ENCODE data around the gene KDM3A.
A peak's percentile ranks its signal among the peaks of the same experiment; 100 is the strongest.

Gene KDM3A

DNA sequence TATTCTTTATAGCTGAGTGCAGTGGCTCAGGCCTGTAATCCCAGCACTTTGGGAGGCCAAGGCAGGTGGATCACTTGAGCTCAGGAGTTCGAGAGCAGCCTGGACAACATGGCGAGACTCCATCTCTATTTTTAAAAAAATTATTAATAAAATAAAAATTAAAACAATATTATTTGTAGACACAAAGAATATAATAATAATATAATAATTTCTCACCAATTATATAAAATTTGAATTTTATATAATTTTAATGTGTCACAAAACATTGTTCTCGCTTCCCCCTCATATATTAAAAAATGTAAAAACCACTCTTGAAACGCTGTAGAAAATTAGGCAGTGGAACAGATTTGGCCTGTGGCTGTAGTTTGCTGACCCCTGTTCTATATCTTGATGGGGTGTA, 5.6 kb upstream of the KDM3A start:
- DNase-seq (ENCODE audit: low read depth) = no peak

DNA sequence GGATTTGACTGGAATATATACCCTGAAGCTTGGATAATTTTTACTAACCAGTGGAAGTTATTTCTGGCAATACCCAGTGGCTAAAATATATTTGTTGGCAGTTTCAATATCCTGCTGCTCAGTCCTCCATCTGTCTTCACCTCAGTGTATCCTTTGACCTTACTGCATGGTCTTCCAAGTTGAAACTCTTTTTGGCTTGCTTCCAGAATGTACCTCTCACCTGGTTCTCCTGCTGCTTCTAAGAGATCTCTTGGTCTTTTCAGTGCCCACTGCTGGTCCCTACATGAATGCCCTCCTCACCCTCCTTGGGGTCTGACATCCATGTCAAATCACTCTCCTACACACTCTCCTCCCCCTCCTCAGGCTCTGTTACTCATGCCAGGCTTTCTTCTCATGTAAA, 4.8 kb upstream of the KDM3A start:
- DNase-seq (ENCODE audit: low read depth) = no peak

DNA sequence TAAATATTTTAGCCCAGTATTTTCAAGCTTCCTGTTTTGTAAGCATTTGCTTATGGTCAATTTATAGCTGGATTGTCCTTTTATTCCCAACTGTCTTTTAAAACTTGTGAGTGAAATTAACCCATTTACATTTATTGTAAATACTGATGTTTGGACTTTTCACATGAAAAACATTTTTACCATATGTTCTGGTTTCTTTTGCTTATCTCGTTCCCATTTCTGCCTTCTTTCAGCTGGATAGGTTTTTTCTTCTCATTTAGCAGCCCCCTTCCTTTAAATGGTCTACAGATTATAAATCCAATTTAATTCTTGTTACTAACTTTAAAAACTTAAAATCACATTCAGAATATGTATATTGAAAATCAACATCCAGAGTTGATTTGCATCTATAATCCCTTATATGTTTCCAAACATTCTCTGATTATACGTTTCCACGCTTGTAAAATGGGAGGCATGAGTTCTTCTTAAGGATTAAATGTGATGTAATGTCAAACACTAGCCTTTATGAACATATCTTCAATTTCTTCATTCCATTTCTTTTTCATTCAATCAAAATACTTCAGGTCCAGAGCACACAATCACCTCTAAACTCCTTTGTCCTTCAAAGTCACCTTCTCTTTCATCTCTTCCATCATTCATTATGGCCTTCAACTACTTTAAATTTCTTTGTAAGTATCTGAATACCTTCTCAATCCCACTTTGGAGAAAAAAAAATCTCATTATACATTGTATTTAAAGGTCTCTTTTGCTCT, 1.1 kb upstream of the KDM3A start:
- no peak for DNase-seq (ENCODE audit: low read depth)

GRCh38 chr2:86441392-86441881, 266 bp downstream of the KDM3A start:
- DNase-seq (ENCODE audit: low read depth) = no peak

GRCh38 chr2:86441882-86442641, 891 bp downstream of the KDM3A start:
- DNase-seq (ENCODE audit: low read depth) = peak; percentile 24

DNA sequence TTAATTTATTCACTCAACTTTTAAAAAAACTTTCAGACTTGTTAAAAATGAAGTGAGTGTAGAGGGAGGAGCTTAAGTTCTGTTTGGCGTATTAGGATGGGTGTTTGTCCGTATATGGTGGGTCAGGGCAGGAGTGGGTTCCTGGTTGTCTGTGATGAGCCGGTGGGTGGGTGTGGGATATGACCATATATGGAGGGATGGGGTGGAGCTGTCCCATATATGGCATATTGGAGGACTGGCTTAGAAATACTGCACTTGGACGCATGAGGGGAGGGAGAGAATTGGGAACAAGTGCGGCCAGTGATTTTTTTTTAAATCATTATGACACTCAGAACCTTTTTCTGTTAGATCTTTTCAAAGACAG, 1.5 kb downstream of the KDM3A start:
- peak; percentile 47 for DNase-seq (ENCODE audit: low read depth)

DNA sequence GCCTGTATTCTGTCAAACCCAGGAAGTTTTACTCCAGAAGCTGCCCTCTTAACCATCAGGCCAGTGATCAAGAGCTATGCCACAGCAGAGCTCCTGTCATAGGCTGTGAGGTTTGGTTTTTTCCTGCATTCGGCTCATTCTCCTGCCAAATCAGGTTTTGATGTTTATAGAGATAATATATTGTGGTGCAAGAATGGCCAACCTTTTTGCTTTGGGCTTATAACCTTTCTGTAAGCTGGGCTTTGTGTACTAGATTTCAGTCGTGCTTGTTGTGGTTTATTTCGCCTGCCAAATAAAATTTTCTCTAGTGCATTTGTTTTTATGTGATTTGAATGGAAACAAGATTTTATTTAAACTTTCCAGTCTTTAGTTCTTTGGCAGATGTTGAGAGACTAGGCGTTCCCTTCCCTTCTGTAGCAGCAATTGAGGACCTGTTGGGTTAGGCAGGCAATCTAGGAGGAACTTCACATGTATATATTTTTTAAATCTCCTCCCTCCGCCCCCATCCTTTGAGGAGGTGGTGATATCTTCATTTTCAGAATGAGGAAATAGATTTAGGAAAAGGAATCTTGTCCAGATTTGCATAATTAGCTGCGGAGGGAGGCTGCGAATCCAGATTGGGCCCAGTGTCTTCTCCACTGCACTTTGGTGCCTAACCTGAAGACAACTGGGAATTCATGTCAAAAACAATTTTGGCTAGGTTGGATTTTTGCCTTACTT, 2.6 kb downstream of the KDM3A start:
- DNase-seq (ENCODE audit: low read depth) = no peak

- DNase-seq (ENCODE audit: low read depth) = no peak
These were observed 4.3 kb downstream of the KDM3A start for GRCh38 chr2:86445436-86445835.

DNA sequence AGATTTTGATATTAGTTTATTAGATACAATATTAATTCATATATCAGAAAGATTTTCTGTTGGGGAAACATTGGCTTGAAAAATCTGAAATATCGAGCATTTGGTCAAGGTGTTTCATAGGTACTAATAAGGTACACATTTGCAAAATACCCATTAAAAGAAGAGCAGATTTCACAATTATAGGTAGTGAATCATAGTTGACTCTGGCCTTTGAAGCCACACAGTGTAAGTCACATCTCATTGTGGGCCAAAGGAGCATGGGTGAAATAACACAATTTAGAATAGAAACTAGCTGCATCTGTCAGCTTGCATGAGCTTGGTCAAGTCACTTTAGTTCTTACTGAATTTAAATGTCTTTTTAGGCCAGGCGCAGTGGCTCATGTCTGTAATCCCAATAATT, 4.9 kb downstream of the KDM3A start:
- no peak for DNase-seq (ENCODE audit: low read depth)

- DNase-seq (ENCODE audit: low read depth) = no peak
These were observed 12.7 kb downstream of the KDM3A start for GRCh38 chr2:86453836-86454235.

DNA sequence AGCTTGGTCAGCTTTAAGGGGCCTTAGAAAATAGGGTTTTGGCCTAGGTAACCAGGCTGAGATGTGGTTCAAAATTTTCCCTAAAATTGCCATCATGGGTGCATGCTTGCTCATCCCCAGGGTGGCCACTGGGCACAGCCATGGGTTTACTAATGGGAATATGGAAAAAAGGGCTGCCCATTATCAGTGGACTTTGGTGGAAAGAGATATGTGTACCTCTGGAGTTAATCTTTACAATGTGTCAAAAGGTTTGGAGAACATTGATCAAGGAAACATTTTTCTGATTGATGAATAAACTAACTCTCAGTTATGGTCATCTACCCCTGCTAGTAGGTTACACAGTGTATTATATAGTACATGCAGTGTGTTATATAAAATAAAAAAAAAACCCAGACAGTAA, 13.1 kb downstream of the KDM3A start:
- no peak for DNase-seq (ENCODE audit: low read depth)

DNA sequence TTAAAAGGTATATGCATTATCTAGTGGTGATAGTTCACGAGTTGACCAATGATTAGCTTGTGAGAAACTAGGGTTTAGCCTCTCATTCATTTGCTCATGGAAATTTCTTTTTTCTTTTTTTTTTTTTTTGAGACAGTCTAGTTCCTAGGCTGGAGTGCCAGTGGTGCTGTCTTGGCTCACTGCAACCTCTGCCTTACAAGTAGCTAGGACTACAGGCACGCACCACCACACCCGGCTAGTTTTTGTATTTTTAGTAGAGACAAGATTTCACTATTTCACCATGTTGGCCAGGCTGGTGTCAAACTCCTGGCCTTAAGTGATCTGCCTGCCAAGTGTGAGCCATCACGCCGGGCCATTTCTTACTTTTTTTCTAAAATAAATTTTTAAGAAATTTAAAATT, 14.0 kb downstream of the KDM3A start:
- DNase-seq (ENCODE audit: low read depth) = no peak

- DNase-seq (ENCODE audit: low read depth) = no peak
These were observed 20.0 kb downstream of the KDM3A start for GRCh38 chr2:86461042-86461743.

DNA sequence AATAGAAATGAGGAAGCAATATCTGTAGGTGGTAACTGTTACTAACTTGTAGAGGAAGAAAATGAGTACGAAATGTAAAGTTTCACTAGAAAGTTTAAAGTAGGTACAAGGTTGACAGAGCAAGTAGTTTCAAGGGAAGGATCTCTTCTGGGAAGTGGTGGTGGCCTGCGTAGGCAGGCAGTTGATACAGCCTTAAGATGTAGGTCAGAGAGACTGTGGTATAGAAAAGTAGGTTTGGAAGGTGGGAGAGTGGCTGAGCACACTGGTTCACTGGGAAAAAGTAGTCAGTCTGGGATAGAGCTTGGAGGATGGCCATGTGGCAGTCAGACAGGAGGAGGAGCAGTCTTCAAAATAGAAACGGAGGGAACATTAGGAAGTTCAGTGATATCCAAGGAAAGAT, 23.5 kb downstream of the KDM3A start:
- DNase-seq (ENCODE audit: low read depth) = no peak

- DNase-seq (ENCODE audit: low read depth) = no peak
These were observed 25.1 kb downstream of the KDM3A start for GRCh38 chr2:86466306-86466705.

- DNase-seq (ENCODE audit: low read depth) = no peak
These were observed 27.2 kb downstream of the KDM3A start for GRCh38 chr2:86468162-86469033.

DNA sequence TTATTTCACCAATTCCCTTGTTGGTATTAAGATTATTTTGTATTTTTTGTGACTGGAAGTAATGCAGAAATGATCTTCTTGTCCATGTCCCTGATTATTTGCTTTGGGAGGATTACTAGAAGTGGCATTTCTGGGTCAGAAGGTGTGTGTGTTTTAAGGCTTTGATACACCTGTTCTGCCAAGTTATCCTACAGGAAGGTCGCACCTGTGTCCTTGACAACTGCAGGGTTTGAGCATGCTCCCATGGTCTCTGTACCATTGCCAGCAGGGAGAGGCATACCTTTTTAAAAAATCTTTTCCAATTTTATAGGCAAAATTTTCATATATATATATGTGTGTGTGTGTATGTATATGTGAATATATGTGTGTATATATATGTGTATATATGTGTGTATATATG, 29.7 kb downstream of the KDM3A start:
- DNase-seq (ENCODE audit: low read depth) = no peak

- no peak for DNase-seq (ENCODE audit: low read depth)
These were observed 30.5 kb downstream of the KDM3A start for GRCh38 chr2:86471637-86472036.

DNA sequence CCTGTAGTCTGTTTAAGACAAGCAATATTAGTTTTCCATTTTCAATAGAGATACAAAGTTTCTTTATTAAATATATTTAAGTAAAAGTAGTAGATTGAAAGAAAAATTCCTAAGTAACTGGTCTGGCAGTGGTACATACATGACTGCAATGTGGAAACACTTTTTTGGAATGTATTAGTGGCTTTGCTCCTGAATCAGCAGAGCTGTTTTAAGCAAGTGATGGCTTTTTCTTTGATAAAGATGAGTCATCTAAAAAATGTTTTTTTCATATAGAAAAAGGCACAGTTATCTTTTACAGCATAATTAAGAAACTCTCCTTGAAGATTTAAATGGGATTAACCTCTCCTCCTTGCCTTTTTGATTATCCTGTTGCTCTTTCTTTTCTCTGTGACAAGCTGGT, 34.9 kb downstream of the KDM3A start:
- no peak for DNase-seq (ENCODE audit: low read depth)

DNA sequence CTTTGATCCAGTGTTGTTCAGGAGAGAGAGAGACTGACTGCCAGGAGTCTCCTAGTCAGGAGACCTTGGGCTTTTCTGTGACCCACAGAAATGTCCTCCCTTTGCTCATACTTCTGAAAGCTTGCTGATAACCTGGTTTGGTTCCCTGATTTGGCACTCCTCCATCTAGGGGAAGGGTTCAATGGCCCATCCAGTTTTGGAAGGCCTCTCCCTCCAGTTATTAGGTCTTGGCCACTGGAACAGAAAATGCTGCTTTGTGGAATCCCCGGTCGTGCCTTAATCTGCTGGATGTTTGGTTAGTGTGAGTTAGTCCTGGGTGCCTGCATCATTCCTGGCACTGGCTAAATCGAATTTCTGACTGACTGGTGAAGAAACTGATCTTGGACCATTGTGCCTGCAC, 35.7 kb downstream of the KDM3A start:
- DNase-seq (ENCODE audit: low read depth) = no peak

GRCh38 chr2:86477349-86477748, 36.2 kb downstream of the KDM3A start:
- DNase-seq (ENCODE audit: low read depth) = no peak
